ENCODE measurements around the gene SORL1.

DNA sequence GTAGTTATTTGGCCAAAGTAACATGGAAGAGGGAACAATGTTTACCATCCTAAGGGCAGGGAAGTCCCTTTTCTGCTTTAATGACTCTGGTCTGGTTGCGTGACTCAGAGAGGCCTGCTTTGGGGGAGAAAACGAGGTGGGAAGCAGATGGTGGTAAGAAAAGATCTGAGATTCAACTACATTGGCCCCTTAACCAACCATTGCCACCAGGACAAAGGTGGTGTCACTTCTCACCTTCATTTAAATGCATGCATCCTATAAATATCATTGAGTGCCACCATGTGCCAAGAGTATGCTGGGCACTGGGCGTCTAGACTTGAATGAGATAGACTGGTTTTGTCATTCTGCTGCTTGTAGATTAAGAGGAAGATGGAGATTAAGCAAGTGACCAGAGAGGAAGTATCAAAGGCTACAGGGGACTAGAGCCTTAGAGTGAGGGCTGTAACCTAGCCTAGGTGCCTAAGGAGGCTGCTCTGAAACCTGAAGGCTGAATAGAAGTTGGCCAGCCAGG is 3.6 kb upstream of the SORL1 start:
- TF ChIP-seq CTCF (IDR thresholded peaks at IDR 0.05) (no peak), EP300 (IDR thresholded peaks at IDR 0.05) (no peak), POLR2A (IDR thresholded peaks at IDR 0.05) (no peak)

All from suprapubic skin (tissue), 3 donors.